Spleen (tissue), 11 donors: ENCODE measurements around the gene BSN. TPM values are rescaled to one million over a fixed set of nuclear protein-coding genes. Genes with fewer than 3 reads are reported as not detected.

Source experiments
- DNase-seq: peaks from one replicate; pipeline ENCODE4 v3.0.0-alpha.2; 2020
- H3K27ac ChIP-seq, 8 donors: fragments of 200-600 bp; sonication (generic) in 7 of 8; 1 replicate in 4 of 8; 2 replicates in 4 of 8; pipeline versions ENCODE4 v1.5.0 to v1.8.0; 2016 to 2021; ENCODE audit warnings: inconsistent platforms in 4 of 8, mild to moderate bottlenecking in 4 of 8, moderate library complexity in 1 of 8
- H3K27me3 ChIP-seq, 7 donors: fragments of 200-600 bp; sonication (generic) in 6 of 7; replicated peaks in 1 of 7; 1 replicate in 4 of 7; 2 replicates in 3 of 7; pipeline versions ENCODE4 v1.5.0 to v1.8.0; 2016 to 2021; ENCODE audit warnings: inconsistent platforms in 3 of 7, mild to moderate bottlenecking in 1 of 7
- H3K36me3 ChIP-seq, 6 donors: fragments of 200-600 bp; sonication (generic) in 5 of 6; 1 replicate in 4 of 6; 2 replicates in 2 of 6; pipeline versions ENCODE4 v1.5.0 to v1.8.0; 2016 to 2021; ENCODE audit warnings: inconsistent platforms in 2 of 6
- H3K4me1 ChIP-seq, 6 donors: fragments of 200-600 bp; sonication (generic) in 5 of 6; 1 replicate in 3 of 6; 2 replicates in 3 of 6; pipeline versions ENCODE4 v1.5.0 to v1.8.0; 2016 to 2021; ENCODE audit warnings: inconsistent platforms in 3 of 6
- H3K4me3 ChIP-seq, 8 donors: fragments of 200-600 bp; sonication (generic) in 7 of 8; 1 replicate in 4 of 8; 2 replicates in 4 of 8; pipeline versions ENCODE4 v1.5.0 to v1.8.0; 2016 to 2021; ENCODE audit warnings: inconsistent platforms in 4 of 8, mild to moderate bottlenecking in 4 of 8, moderate library complexity in 2 of 8
- H3K9me3 ChIP-seq, 8 donors: fragments of 200-600 bp; sonication (generic) in 7 of 8; 1 replicate in 4 of 8; 2 replicates in 4 of 8; pipeline versions ENCODE4 v1.5.0 to v1.8.0; 2016 to 2021; ENCODE audit warnings: inconsistent platforms in 4 of 8
- CTCF ChIP-seq, 11 experiments: fragments of 200-600 bp in 7 of 11; fragments of 450-650 bp in 4 of 11; sonication (generic) in 4 of 11; IDR thresholded peaks in 8 of 11; conservative IDR thresholded peaks in 3 of 11; 1 replicate in 7 of 11; 2 replicates in 4 of 11; pipeline versions ENCODE4 v1.4.0 to v1.8.0; 2016 to 2021; ENCODE audit warnings: antibody characterized with exemption in 11 of 11, inconsistent platforms in 4 of 11, mild to moderate bottlenecking in 1 of 11
- POLR2A ChIP-seq, 3 donors: fragments of 450-650 bp; IDR thresholded peaks; one replicate each; pipeline ENCODE4 v1.5.1; 2017; ENCODE audit warnings: antibody characterized with exemption in 3 of 3, mild to moderate bottlenecking in 1 of 3
- POLR2AphosphoS5 ChIP-seq, 3 donors: sonication (generic); formaldehyde crosslinking; IDR thresholded peaks; one replicate each; pipeline ENCODE4 v1.5.1; 2017; ENCODE audit warnings: antibody characterized with exemption in 3 of 3
- WGBS, 5 donors: extraction: QIAGEN DNeasy Blood & Tissue Kit in 3 of 5; methylation state at CpG; one replicate each; pipeline versions ENCODE4 v1.1.5 to v1.1.7; 2013 to 2018; 5-methylcytosine and 5-hydroxymethylcytosine counted together
- intact Hi-C: fragments of 100-400 bp; cut with DNase I; formaldehyde crosslinking; loops from one replicate; pipeline ENCODE4 v1.15.0; 2023; ENCODE audit warnings: low total_unique reads
- polyA plus RNA-seq, 3 donors: library from polyadenylated mRNA; stranded (reverse); fragments of 200-250 nt; gene quantifications; one replicate each; pipeline ENCODE4 v1.2.1, GENCODE V29; 2013
- total RNA-seq, 7 donors: library from RNA; depleted of rRNA in 3 of 7; stranded (reverse); fragments of >200 nt in 3 of 7; fragmentation: NEBNext Ultra II Directional in 4 of 7; extraction: Animal tissue kit (Norgen Biotek cat#: 25700) in 4 of 7; gene quantifications; one replicate each; pipeline versions ENCODE4 v1.1.0 to v1.2.1, GENCODE V29; 2016 to 2021
- donor health status: healthy with polysubstance abuse.
- donor health status: DM: no; HTN: no; CAD: no; lungs with moderate emphysema.
- donor health status: DM: no; HTN: no; CAD: no.
- donor health status: Bipolar disorder and iron deficiency.
- donor health status: healthy.
- donor health status: DM: no; HTN: no; CAD: no.
- donor health status: DM: yes; HTN: yes; CAD: no.

BSN gene
- total and polyA plus RNA-seq, 10 donors, result 0.02 to 1.1 (median 0.36) TPM

DNA sequence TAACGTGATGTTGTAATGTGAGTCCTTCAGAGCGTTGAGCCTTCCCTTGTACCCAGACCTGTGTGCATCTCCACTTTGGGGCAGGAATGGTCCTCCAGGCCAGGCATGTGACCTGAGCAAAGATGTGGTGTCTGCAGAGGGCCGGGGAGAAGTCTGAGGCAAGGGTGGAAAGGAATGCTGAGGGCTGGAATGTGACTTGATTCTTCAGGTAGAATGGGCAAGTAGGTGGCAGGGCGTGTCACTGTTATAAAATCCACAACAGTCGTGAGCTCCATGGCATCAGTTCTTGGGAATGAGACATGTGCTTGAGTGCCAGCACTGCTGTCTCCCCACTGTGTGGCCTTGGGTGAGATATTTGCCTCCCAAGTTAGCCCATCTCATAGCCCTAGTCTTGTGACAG, 24.0 kb upstream of the BSN start:
- intact Hi-C loops, result no loop called here
- H3K36me3 ChIP-seq, result peaks cover 0 to 61% (median 32%) of the 10 kb centered on the region in 6 donors

GRCh38 chr3:49530701-49531100, 23.6 kb upstream of the BSN start:
- intact Hi-C loops, result no loop called here
- WGBS, 5 donors, result 90 to 98% (median 95%) methylated on average over 5 to 8 of the region's 8 CpGs
- H3K27ac ChIP-seq, result no peak overlapping the region

More for the DNA sequence above, 24.0 kb upstream of the BSN start:
- DNase-seq, result no peak
- H3K4me1 ChIP-seq, result peaks cover 0 to 9% (median 0%) of the 10 kb centered on the region in 6 donors
- H3K4me3 ChIP-seq, result no peak overlapping the region
- 92 to 99% (median 95%) methylated on average over 5 of the region's 5 CpGs for WGBS, 5 donors
- TF ChIP-seq CTCF (IDR thresholded peaks at IDR 0.05 in 8 of 11, conservative IDR thresholded peaks at IDR 0.05 in 3 of 11), result no peak
- no peaks in the 10 kb centered on the region for H3K9me3 ChIP-seq
- no peaks in the 10 kb centered on the region for H3K27me3 ChIP-seq
- no peak overlapping the region for H3K27ac ChIP-seq

DNA sequence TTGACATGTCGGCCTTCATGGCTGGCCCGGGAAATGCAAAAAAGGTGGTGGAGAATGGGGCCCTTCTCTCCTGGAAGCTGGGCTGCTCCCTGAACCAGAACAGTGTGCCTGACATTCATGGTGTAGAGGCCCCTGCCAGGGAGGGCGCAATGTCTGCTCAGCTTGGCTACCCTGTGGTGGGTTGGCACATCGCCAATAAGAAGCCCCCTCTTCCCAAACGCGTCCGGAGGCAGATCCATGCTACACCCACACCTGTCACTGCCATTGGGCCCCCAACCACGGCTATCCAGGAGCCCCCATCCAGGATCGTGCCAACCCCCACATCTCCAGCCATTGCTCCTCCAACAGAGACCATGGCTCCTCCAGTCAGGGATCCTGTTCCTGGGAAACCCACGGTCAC, 23.1 kb upstream of the BSN start:
- no peaks in the 10 kb centered on the region for H3K9me3 ChIP-seq
- H3K36me3 ChIP-seq, result peaks cover 0 to 55% (median 32%) of the 10 kb centered on the region in 6 donors
- H3K27ac ChIP-seq, result no peak overlapping the region
- H3K4me3 ChIP-seq, result no peak overlapping the region
- H3K4me1 ChIP-seq, result peaks cover 0 to 10% (median 0%) of the 10 kb centered on the region in 6 donors
- DNase-seq, result no peak
- no peaks in the 10 kb centered on the region for H3K27me3 ChIP-seq
- intact Hi-C loops, result no loop called here
- WGBS, 5 donors, result 93 to 99% (median 94%) methylated on average over 9 to 10 of the region's 10 CpGs
- TF ChIP-seq POLR2A (IDR thresholded peaks at IDR 0.05), result no peak
- TF ChIP-seq POLR2AphosphoS5 (IDR thresholded peaks at IDR 0.05), result no peak
- no peak for TF ChIP-seq CTCF (IDR thresholded peaks at IDR 0.05 in 8 of 11, conservative IDR thresholded peaks at IDR 0.05 in 3 of 11)

More at GRCh38 chr3:49530701-49531100, 23.6 kb upstream of the BSN start:
- no peaks in the 10 kb centered on the region for H3K27me3 ChIP-seq
- TF ChIP-seq POLR2A (IDR thresholded peaks at IDR 0.05) (no peak), CTCF (IDR thresholded peaks at IDR 0.05 in 8 of 11, conservative IDR thresholded peaks at IDR 0.05 in 3 of 11) (no peak), POLR2AphosphoS5 (IDR thresholded peaks at IDR 0.05) (no peak)
- DNase-seq, result no peak
- no peaks in the 10 kb centered on the region for H3K9me3 ChIP-seq
- peaks cover 0 to 9% (median 0%) of the 10 kb centered on the region in 6 donors for H3K4me1 ChIP-seq
- no peak overlapping the region for H3K4me3 ChIP-seq
- H3K36me3 ChIP-seq, result peaks cover 0 to 56% (median 32%) of the 10 kb centered on the region in 6 donors

GRCh38 chr3:49531715-49532114, 22.6 kb upstream of the BSN start:
- intact Hi-C loops, result no loop called here
- H3K4me3 ChIP-seq, result no peak overlapping the region
- 91 to 97% (median 95%) methylated on average over 11 to 16 of the region's 16 CpGs for WGBS, 5 donors
- H3K27me3 ChIP-seq, result no peaks in the 10 kb centered on the region
- peaks cover 0 to 10% (median 0%) of the 10 kb centered on the region in 6 donors for H3K4me1 ChIP-seq
- no peaks in the 10 kb centered on the region for H3K9me3 ChIP-seq
- no peak overlapping the region for H3K27ac ChIP-seq
- H3K36me3 ChIP-seq, result peaks cover 0 to 55% (median 32%) of the 10 kb centered on the region in 6 donors
- TF ChIP-seq POLR2AphosphoS5 (IDR thresholded peaks at IDR 0.05) (no peak), POLR2A (IDR thresholded peaks at IDR 0.05) (no peak), CTCF (IDR thresholded peaks at IDR 0.05 in 8 of 11, conservative IDR thresholded peaks at IDR 0.05 in 3 of 11) (no peak)
- no peak for DNase-seq
